K562 (cell line): Measurements from ENCODE around the gene TEP1. TPM values are rescaled to one million over a fixed set of nuclear protein-coding genes. Genes with fewer than 3 reads are reported as not detected.
A peak's percentile ranks its signal among the peaks of the same experiment; 100 is the strongest.

Source experiments
- ATAC-seq: fragments of 200-7000 bp; cut with Tn5 transposase; 3 replicates; pipeline ENCODE4 v1.9.1; 2020; ENCODE audit warnings: moderate library complexity
- BruUV-seq: library from RNA; stranded (reverse); fragments of 400-500 nt; replicated peaks from 2 replicates; lab custom pipeline; 2021; lab: Mats Ljungman, UMichigan
- CTCF ChIA-PET: fragments of 300-600 bp; formaldehyde crosslinking; extraction: SDS; loops from one replicate; lab custom pipeline; 2021; ENCODE audit warnings: low intra/inter-chr PET ratio; lab: Yijun Ruan, JAX
- POLR2A ChIA-PET: fragments of 300-600, 350-650 bp; sonication (Branson Sonifier 250); formaldehyde crosslinking; extraction: SDS; loops from one replicate; lab custom pipeline; 2021; ENCODE audit warnings: antibody characterized with exemption, inconsistent platforms; lab: Yijun Ruan, JAX
- DNase-seq, 4 experiments: peaks; one replicate each; pipeline versions ENCODE4 v3.0.0 to v3.0.0-alpha.2; 2011 to 2018; ENCODE audit warnings: low spot score in 3 of 4, mixed read lengths in 3 of 4; ENCODE audit errors: extremely low read depth in 1 of 4
- FAIRE-seq: peaks from 2 replicates; lab custom pipeline; 2011; peaks lifted over from hg19 to GRCh38; lab: Jason Lieb, UNC
- H2AFZ ChIP-seq: 2 replicates; pipeline ENCODE4 v1.6.0; 2011; ENCODE audit warnings: low read depth, low read length, control low read depth, inconsistent platforms
- H3K27ac ChIP-seq: fragments of 200-600 bp; 3 replicates; pipeline ENCODE4 v1.8.0; 2011; ENCODE audit warnings: low read depth, mild to moderate bottlenecking, control low read depth, inconsistent platforms, low read length, moderate library complexity, mixed read lengths; ENCODE audit errors: extremely low read depth
- H3K27me3 ChIP-seq, 2 experiments: fragments of 300-600 bp in 1 of 2; 2 replicates in 1 of 2; 3 replicates in 1 of 2; pipeline versions ENCODE4 v1.6.0 to v1.8.0; 2011; ENCODE audit warnings: inconsistent platforms in 2 of 2, low read length in 2 of 2, mild to moderate bottlenecking in 1 of 2, mixed read lengths in 1 of 2, moderate library complexity in 1 of 2; ENCODE audit not compliant: control insufficient read depth in 2 of 2, insufficient read depth in 2 of 2
- H3K36me3 ChIP-seq: fragments of 300-600 bp; 3 replicates; pipeline ENCODE4 v1.8.0; 2011; ENCODE audit warnings: mild to moderate bottlenecking, low read length, inconsistent platforms; ENCODE audit not compliant: control insufficient read depth, insufficient read depth
- H3K4me1 ChIP-seq, 2 experiments: fragments of 200-600 bp in 1 of 2; replicated peaks in 1 of 2; 2 replicates in 1 of 2; 3 replicates in 1 of 2; pipeline versions ENCODE4 v1.5.1 to v1.8.0; 2011; ENCODE audit warnings: inconsistent platforms in 2 of 2, low read length in 2 of 2, mild to moderate bottlenecking in 1 of 2, mixed read lengths in 1 of 2, moderate library complexity in 1 of 2; ENCODE audit not compliant: control insufficient read depth in 2 of 2, insufficient read depth in 2 of 2
- H3K4me2 ChIP-seq: 2 replicates; pipeline ENCODE4 v1.6.1; 2011; ENCODE audit warnings: low read length, control low read depth, inconsistent platforms, mixed read lengths; ENCODE audit not compliant: insufficient read depth
- H3K4me3 ChIP-seq: fragments of 200-600 bp; sonication (generic), shearing (Covaris generic); 2 replicates; pipeline ENCODE4 v1.5.1; 2016; ENCODE audit warnings: control low read depth, inconsistent platforms
- H3K79me2 ChIP-seq: fragments of 200-600 bp; 3 replicates; pipeline ENCODE4 v1.8.0; 2011; ENCODE audit warnings: low read length, inconsistent platforms; ENCODE audit not compliant: control insufficient read depth, insufficient read depth
- H3K9ac ChIP-seq, 2 experiments: 2 replicates each; pipeline versions ENCODE4 v1.6.0 to v1.6.1; 2011; ENCODE audit warnings: low read depth in 2 of 2, low read length in 2 of 2, control low read depth in 1 of 2, inconsistent platforms in 1 of 2, mild to moderate bottlenecking in 1 of 2, mixed read lengths in 1 of 2; ENCODE audit not compliant: insufficient read depth in 1 of 2
- H3K9me1 ChIP-seq: one replicate; pipeline ENCODE4 v1.6.0; 2011; ENCODE audit warnings: inconsistent platforms, mild to moderate bottlenecking, low read length, moderate library complexity; ENCODE audit not compliant: control insufficient read depth, insufficient read depth
- H3K9me3 ChIP-seq: replicated peaks from 2 replicates; pipeline ENCODE4 v1.5.1; 2011; ENCODE audit warnings: low read depth, low read length, inconsistent platforms; ENCODE audit not compliant: control insufficient read depth, insufficient read depth
- H4K20me1 ChIP-seq: replicated peaks from 2 replicates; pipeline ENCODE4 v1.6.1; 2011; ENCODE audit warnings: low read length, inconsistent platforms, mixed read lengths; ENCODE audit not compliant: control insufficient read depth, insufficient read depth
- HNRNPL ChIP-seq: fragments of 200-400 bp; formaldehyde crosslinking; IDR thresholded peaks from 2 replicates; pipeline ENCODE4 v1.6.1; 2017; ENCODE audit warnings: low read depth, mild to moderate bottlenecking, low read length
- RAD51 ChIP-seq: fragments of 450-650 bp; IDR thresholded peaks from 2 replicates; pipeline ENCODE4 v1.7.1; 2016; ENCODE audit warnings: low read depth, mild to moderate bottlenecking, borderline replicate concordance
- SNRNP70 ChIP-seq: fragments of 200-400 bp; formaldehyde crosslinking; optimal IDR thresholded peaks from 2 replicates; pipeline ENCODE3; 2017; ENCODE audit warnings: low read depth, low read length
- SRF ChIP-seq, 2 experiments: fragments of 250-450, 450-650 bp in 1 of 2; sonication (Bioruptor Pico) in 1 of 2; sonication (generic) in 1 of 2; formaldehyde crosslinking; IDR thresholded peaks; 2 replicates each; pipeline versions ENCODE4 v1.5.0 to v1.5.1; 2020 to 2022; ENCODE audit warnings: mild to moderate bottlenecking in 1 of 2, missing genetic modification reagents in 1 of 2
- ZNF324 ChIP-seq: fragments of 250-450 bp; sonication (Bioruptor Pico); IDR thresholded peaks from 2 replicates; pipeline ENCODE4 v1.4.0; 2020; ENCODE audit warnings: mild to moderate bottlenecking
- ZNF384 ChIP-seq: IDR thresholded peaks from 2 replicates; pipeline ENCODE4 v1.6.1; 2012; ENCODE audit warnings: low read depth, low read length, improper control_type of control experiment
- WGBS: fragments of 100-300 bp; shearing (Covaris generic); methylation state at CpG from one replicate; pipeline ENCODE4 v1.1.6; 2016; ENCODE audit warnings: low coverage, mixed read lengths; ENCODE audit not compliant: insufficient coverage; ENCODE audit errors: missing lambda C conversion rate; 5-methylcytosine and 5-hydroxymethylcytosine counted together
- in situ Hi-C: fragments of 300-500 bp; cut with MboI; formaldehyde crosslinking; loops from 4 replicates; pipeline ENCODE4 v1.15.0; 2018; ENCODE audit warnings: inconsistent platforms, mixed read lengths
- intact Hi-C: fragments of 100-400 bp; cut with micrococcal nuclease; formaldehyde crosslinking; loops from 2 replicates; pipeline ENCODE4 v1.14.2; 2022
- polyA plus RNA-seq, 8 experiments: library from polyadenylated mRNA; depleted of rRNA in 4 of 8; stranded (reverse) in 5 of 8; unstranded in 3 of 8; fragments of >200 nt; fragmentation: Nextera tagmentation in 2 of 8; fragmentation: Illumina TruSeq in 1 of 8; extraction: Ambion mirVana in 2 of 8; extraction: Trizol in 1 of 8; gene quantifications; 2 replicates each; pipeline versions ENCODE4 v1.2.1 to v1.2.3, GENCODE V29; 2011 to 2014; ENCODE audit warnings: inconsistent platforms in 1 of 8, missing spikeins in 1 of 8
- total RNA-seq, 7 experiments: library from RNA; depleted of rRNA in 6 of 7; stranded (reverse); fragments of >200 nt in 6 of 7; fragmentation: Illumina TruSeq in 2 of 7; extraction: Trizol in 2 of 7; gene quantifications; 2 replicates each; pipeline versions ENCODE4 v1.2.1 to v1.2.3, GENCODE V29; 2011 to 2021; ENCODE audit warnings: low replicate concordance in 1 of 7
- TF ChIP-seq, protein P1 (sequence below): fragments of 450-650 bp; IDR thresholded peaks from 2 replicates; pipeline ENCODE4 v1.6.1; 2016

The TEP1 gene
- total and polyA plus RNA-seq, 9 of the 15 experiments (the other 6 are each of a cell fraction or from before 2014, with no cell fraction given): 1.0 to 12.2 (median 7.1) TPM

DNA sequence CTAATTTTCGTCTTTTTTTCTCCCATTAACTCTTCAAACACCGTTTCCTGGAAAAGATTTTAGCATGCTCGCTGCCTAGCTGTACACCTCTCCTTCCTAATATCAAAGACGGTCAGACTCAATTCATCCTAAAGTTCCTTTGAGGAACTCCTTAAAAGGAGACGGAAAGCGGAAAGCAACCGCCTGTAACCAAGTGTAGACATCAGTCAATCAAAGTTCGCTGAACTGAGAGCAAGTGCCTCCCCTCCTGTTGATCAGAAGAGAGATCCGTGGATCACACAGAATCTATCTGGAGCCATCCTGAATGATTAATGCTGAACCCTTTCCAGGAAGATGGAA is 412 bp upstream of the TEP1 start (continued):
- TF ChIP-seq, protein P1, sequence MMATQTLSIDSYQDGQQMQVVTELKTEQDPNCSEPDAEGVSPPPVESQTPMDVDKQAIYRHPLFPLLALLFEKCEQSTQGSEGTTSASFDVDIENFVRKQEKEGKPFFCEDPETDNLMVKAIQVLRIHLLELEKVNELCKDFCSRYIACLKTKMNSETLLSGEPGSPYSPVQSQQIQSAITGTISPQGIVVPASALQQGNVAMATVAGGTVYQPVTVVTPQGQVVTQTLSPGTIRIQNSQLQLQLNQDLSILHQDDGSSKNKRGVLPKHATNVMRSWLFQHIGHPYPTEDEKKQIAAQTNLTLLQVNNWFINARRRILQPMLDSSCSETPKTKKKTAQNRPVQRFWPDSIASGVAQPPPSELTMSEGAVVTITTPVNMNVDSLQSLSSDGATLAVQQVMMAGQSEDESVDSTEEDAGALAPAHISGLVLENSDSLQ: peak; percentile 91
- TF ChIP-seq SNRNP70 (no peak), RAD51 (no peak), SRF (CRISPR knock-in tag; IDR thresholded peaks at IDR 0.05) (peak in 1 of 2 experiments; percentile 84; a peak in 2 of 4 replicates), HNRNPL (0 out of 2 replicates have a peak, but pooled peaks have one; percentile 5)

DNA sequence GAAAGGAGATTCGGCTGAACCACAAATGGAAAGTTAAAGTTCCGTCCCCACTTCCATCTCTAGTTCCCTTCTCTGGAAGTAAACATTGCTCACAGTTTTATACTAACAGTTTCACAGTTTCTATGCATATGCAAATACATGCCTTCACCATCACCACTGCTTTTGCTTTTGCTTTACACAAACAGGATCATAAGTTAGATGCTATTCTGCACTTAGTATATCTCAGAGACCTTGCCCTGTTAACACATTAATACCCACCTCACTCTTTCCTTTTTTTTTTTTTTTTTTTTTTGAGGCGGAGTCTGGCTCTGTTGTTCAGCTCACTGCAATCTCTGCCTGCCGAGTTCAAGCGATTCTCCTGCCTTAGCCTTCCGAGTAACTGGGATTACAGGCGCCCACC is 890 bp downstream of the TEP1 start:
- no peak; the same call in 2 of the 3 replicates for ATAC-seq
- Histone ChIP-seq H3K4me2 (peak overlapping the region; percentile 95), H3K9me3 (no peaks in the 10 kb centered on the region), H3K27me3 (no peaks in the 10 kb centered on the region), H3K79me2 (no peaks in the 10 kb centered on the region; the same call in none of the 3 replicates), H3K9ac (peak overlapping the region; percentile 78 to 95; a peak in 2 of 4 replicates)
- BruUV-seq: no TSS peak
- no peak for DNase-seq
- no peak for FAIRE-seq
- 27% methylated on average over 2 of the region's 7 CpGs for WGBS
- intact Hi-C loops: loop anchor here (5.0 kb wide), 2 partner anchors 70 to 85 kb away; partner anchors contain the start of gene PARP2
- POLR2A ChIA-PET: interaction anchor here (0.6 kb wide), 1 partner anchor 57 kb away, joined by 3 read pairs; no protein-coding TSS in a partner anchor
- peak; percentile 52 for TF ChIP-seq ZNF384
- no peak for TF ChIP-seq ZNF324 (CRISPR knock-in tag)
- TF ChIP-seq, all 486 proteins: peak for 1
- in situ Hi-C loops: loop anchor here (10.0 kb wide), 1 partner anchor 192 kb away; no protein-coding TSS in a partner anchor
- Histone ChIP-seq H3K9me1 (no peaks in the 10 kb centered on the region), H3K27ac (no peak overlapping the region), H2AFZ (0 out of 2 replicates have a peak overlapping the region, but pooled peaks have one; percentile 99), H3K4me1 (peaks cover 6 to 10% of the 10 kb centered on the region in 2 experiments; a peak in 4 of 5 replicates), H3K4me3 (peak overlapping the region; percentile 93), H3K36me3 (peaks cover 9% of the 10 kb centered on the region; the same call in 2 of the 3 replicates), H4K20me1 (no peaks in the 10 kb centered on the region)
- CTCF ChIA-PET: no interaction called here
